PC-9 (cell line): ENCODE data around the gene E2F8. TPM values are rescaled to one million over a fixed set of nuclear protein-coding genes. Genes with fewer than 3 reads are reported as not detected.

Source experiments
- BruUV-seq: library from RNA; stranded (reverse); fragments of 400-500 nt; replicated peaks from 2 replicates; lab custom pipeline; 2021; lab: Mats Ljungman, UMichigan
- CTCF ChIA-PET: fragments of 300-600 bp; sonication (Branson Sonifier 250); formaldehyde crosslinking; loops from one replicate; lab custom pipeline; 2022; ENCODE audit warnings: antibody characterized with exemption; lab: Charles Lee
- POLR2A ChIA-PET: fragments of 300-600 bp; sonication (Branson Sonifier 250); formaldehyde crosslinking; loops from one replicate; lab custom pipeline; 2022; ENCODE audit warnings: antibody characterized with exemption; ENCODE audit not compliant: unreplicated experiment; lab: Charles Lee
- DNase-seq, 2 experiments: peaks; one replicate each; pipeline versions ENCODE4 v3.0.0 to v3.0.0-alpha.2; 2015 to 2022; ENCODE audit warnings: mixed read lengths in 1 of 2
- H2AFZ ChIP-seq: fragments of 200-600 bp; sonication (generic); 2 replicates; pipeline ENCODE4 v1.8.1; 2017; ENCODE audit warnings: antibody characterized with exemption
- H3F3A ChIP-seq: fragments of 200-600 bp; sonication (generic); 2 replicates; pipeline ENCODE4 v1.8.1; 2017; ENCODE audit warnings: antibody characterized with exemption, mild to moderate bottlenecking, low read depth; ENCODE audit not compliant: insufficient read depth
- H3K27ac ChIP-seq: fragments of 200-600 bp; sonication (generic); 2 replicates; pipeline ENCODE4 v1.6.1; 2016; ENCODE audit warnings: mixed run types
- H3K27me3 ChIP-seq: fragments of 200-600 bp; sonication (generic); 2 replicates; pipeline ENCODE4 v1.6.1; 2016; ENCODE audit warnings: low read depth, mixed run types; ENCODE audit not compliant: insufficient read depth
- H3K36me3 ChIP-seq: fragments of 200-600 bp; sonication (generic); 2 replicates; pipeline ENCODE4 v1.6.1; 2016; ENCODE audit warnings: low read depth, mixed run types
- H3K4me1 ChIP-seq: fragments of 200-600 bp; sonication (generic); replicated peaks from 2 replicates; pipeline ENCODE4 v1.6.1; 2016; ENCODE audit warnings: mixed run types; ENCODE audit not compliant: insufficient read depth
- H3K4me2 ChIP-seq: fragments of 200-600 bp; sonication (generic); 2 replicates; pipeline ENCODE4 v1.6.1; 2017; ENCODE audit warnings: mixed run types
- H3K4me3 ChIP-seq: fragments of 200-600 bp; sonication (generic); 2 replicates; pipeline ENCODE4 v1.6.1; 2016; ENCODE audit warnings: mixed run types
- H3K79me2 ChIP-seq: fragments of 200-600 bp; sonication (generic); 2 replicates; pipeline ENCODE4 v1.6.1; 2017; ENCODE audit warnings: low read depth, mixed run types
- H3K9me2 ChIP-seq: fragments of 200-600 bp; sonication (generic); 2 replicates; pipeline ENCODE4 v1.8.1; 2017; ENCODE audit warnings: mild to moderate bottlenecking; ENCODE audit not compliant: insufficient read depth
- H3K9me3 ChIP-seq: fragments of 200-600 bp; sonication (generic); 2 replicates; pipeline ENCODE4 v1.8.1; 2016; ENCODE audit warnings: low read depth; ENCODE audit not compliant: insufficient read depth
- H4K20me1 ChIP-seq: fragments of 200-600 bp; sonication (generic); 2 replicates; pipeline ENCODE4 v1.8.1; 2017; ENCODE audit not compliant: insufficient read depth
- CTCF ChIP-seq: fragments of 200-600 bp; sonication (generic); conservative IDR thresholded peaks from 2 replicates; pipeline ENCODE4 v1.6.1; 2017; ENCODE audit warnings: mixed run types, antibody characterized with exemption, mild to moderate bottlenecking, moderate library complexity
- EZH2 ChIP-seq: fragments of 200-600 bp; sonication (generic); IDR thresholded peaks from 2 replicates; pipeline ENCODE4 v1.8.0; 2017; ENCODE audit warnings: antibody characterized with exemption, low read depth
- intact Hi-C: fragments of 100-400 bp; cut with micrococcal nuclease; formaldehyde crosslinking; loops from one replicate; pipeline ENCODE4 v1.10.0; 2022; ENCODE audit not compliant: unreplicated experiment
- total RNA-seq: library from RNA; stranded (reverse); gene quantifications from 2 replicates; pipeline ENCODE4 v1.2.3, GENCODE V29; 2021

Gene E2F8
- total RNA-seq, 1 experiment from 2014 or later: 26.7 TPM

GRCh38 chr11:19208959-19209546 lies 31.7 kb downstream of the E2F8 start:
- Histone ChIP-seq H3K36me3 (no peaks in the 10 kb centered on the region), H3K4me1 (no peaks in the 10 kb centered on the region), H3K4me2 (no peak overlapping the region), H3K27me3 (no peaks in the 10 kb centered on the region), H2AFZ (no peak overlapping the region), H3K4me3 (no peak overlapping the region), H3K27ac (no peak overlapping the region), H3K9me3 (no peaks in the 10 kb centered on the region), H3K79me2 (no peaks in the 10 kb centered on the region), H3F3A (no peaks in the 10 kb centered on the region), H4K20me1 (no peaks in the 10 kb centered on the region), H3K9me2 (no peaks in the 10 kb centered on the region)
- CTCF ChIA-PET: no interaction called here
- POLR2A ChIA-PET: interaction anchor here (0.7 kb wide), 1 partner anchor 30 kb away, joined by 4 read pairs; no protein-coding TSS in a partner anchor
- TF ChIP-seq EZH2: no peak
- no peak for TF ChIP-seq CTCF
- no peak for DNase-seq
- BruUV-seq: no TSS peak
- intact Hi-C loops: no loop called here

- Histone ChIP-seq H3K27ac (no peak overlapping the region), H3K4me1 (no peaks in the 10 kb centered on the region), H3K4me3 (no peak overlapping the region), H3K36me3 (no peaks in the 10 kb centered on the region), H3K4me2 (no peak overlapping the region), H3K79me2 (no peaks in the 10 kb centered on the region), H3F3A (no peaks in the 10 kb centered on the region), H3K9me3 (no peaks in the 10 kb centered on the region), H4K20me1 (no peaks in the 10 kb centered on the region), H2AFZ (no peak overlapping the region), H3K9me2 (no peaks in the 10 kb centered on the region), H3K27me3 (no peaks in the 10 kb centered on the region)
- ChIA-PET CTCF (no interaction called here), POLR2A (no interaction called here)
- no peak for TF ChIP-seq EZH2
- TF ChIP-seq CTCF: no peak
- intact Hi-C loops: no loop called here
- no TSS peak for BruUV-seq
- no peak for DNase-seq
These were observed 32.6 kb downstream of the E2F8 start for GRCh38 chr11:19208181-19208580.

GRCh38 chr11:19204836-19205235 lies 35.9 kb downstream of the E2F8 start:
- intact Hi-C loops: no loop called here
- Histone ChIP-seq H3K9me2 (no peaks in the 10 kb centered on the region), H3K27me3 (no peaks in the 10 kb centered on the region), H3K79me2 (no peaks in the 10 kb centered on the region), H3K4me1 (peaks cover 17% of the 10 kb centered on the region), H3K4me2 (no peak overlapping the region), H4K20me1 (no peaks in the 10 kb centered on the region), H3K9me3 (no peaks in the 10 kb centered on the region), H3K4me3 (no peak overlapping the region), H3F3A (peaks cover 8% of the 10 kb centered on the region), H3K36me3 (no peaks in the 10 kb centered on the region), H2AFZ (no peak overlapping the region), H3K27ac (no peak overlapping the region)
- no peak for DNase-seq
- ChIA-PET POLR2A (no interaction called here), CTCF (no interaction called here)
- TF ChIP-seq EZH2: no peak
- TF ChIP-seq CTCF: no peak
- BruUV-seq: no TSS peak
